Activated naive CD8-positive, alpha-beta T cell (primary cell): ENCODE measurements around the gene RTP5.

Experiments
- H3K27ac Mint-ChIP-seq: one replicate; pipeline ENCODE4 v1.8.0; 2021; ENCODE audit warnings: mixed read lengths
- H3K27me3 Mint-ChIP-seq: one replicate; pipeline ENCODE4 v1.8.0; 2021; ENCODE audit warnings: mixed read lengths
- H3K36me3 Mint-ChIP-seq: one replicate; pipeline ENCODE4 v1.8.0; 2021; ENCODE audit warnings: mixed read lengths
- H3K4me1 Mint-ChIP-seq: one replicate; pipeline ENCODE4 v1.8.0; 2021; ENCODE audit warnings: low read depth, mixed read lengths
- H3K4me3 Mint-ChIP-seq: one replicate; pipeline ENCODE4 v1.8.0; 2021; ENCODE audit warnings: mild to moderate bottlenecking, mixed read lengths
- H3K9me3 Mint-ChIP-seq: one replicate; pipeline ENCODE4 v1.8.0; 2021; ENCODE audit warnings: low read depth, mixed read lengths

RTP5 gene

GRCh38 chr2:241859436-241860183, 9.9 kb upstream of the RTP5 start:
- H3K4me3 Mint-ChIP-seq: peak overlapping the region; percentile 82
- peaks cover 2% of the 10 kb centered on the region for H3K36me3 Mint-ChIP-seq
- peaks cover 4% of the 10 kb centered on the region for H3K27me3 Mint-ChIP-seq
- peak overlapping the region; percentile 93 for H3K27ac Mint-ChIP-seq
- H3K4me1 Mint-ChIP-seq: peaks cover 41% of the 10 kb centered on the region
- H3K9me3 Mint-ChIP-seq: no peaks in the 10 kb centered on the region

- Mint-ChIP-seq H3K27me3 (peaks cover 6% of the 10 kb centered on the region), H3K36me3 (peaks cover 3% of the 10 kb centered on the region), H3K9me3 (no peaks in the 10 kb centered on the region), H3K27ac (peak overlapping the region; percentile 28), H3K4me3 (no peak overlapping the region), H3K4me1 (peaks cover 49% of the 10 kb centered on the region)
These were observed 9.1 kb upstream of the RTP5 start for GRCh38 chr2:241860184-241861078.

GRCh38 chr2:241861264-241861663, 8.3 kb upstream of the RTP5 start:
- no peaks in the 10 kb centered on the region for H3K9me3 Mint-ChIP-seq
- peak overlapping the region; percentile 91 for H3K27ac Mint-ChIP-seq
- peaks cover 11% of the 10 kb centered on the region for H3K27me3 Mint-ChIP-seq
- H3K36me3 Mint-ChIP-seq: peaks cover 5% of the 10 kb centered on the region
- peak overlapping the region; percentile 46 for H3K4me3 Mint-ChIP-seq
- peaks cover 54% of the 10 kb centered on the region for H3K4me1 Mint-ChIP-seq

- peaks cover 11% of the 10 kb centered on the region for H3K27me3 Mint-ChIP-seq
- peaks cover 54% of the 10 kb centered on the region for H3K4me1 Mint-ChIP-seq
- H3K27ac Mint-ChIP-seq: peak overlapping the region; percentile 34
- H3K9me3 Mint-ChIP-seq: no peaks in the 10 kb centered on the region
- peaks cover 5% of the 10 kb centered on the region for H3K36me3 Mint-ChIP-seq
- H3K4me3 Mint-ChIP-seq: peak overlapping the region; percentile 35
These were observed 7.4 kb upstream of the RTP5 start for GRCh38 chr2:241862093-241862492.

GRCh38 chr2:241862775-241863535, 6.6 kb upstream of the RTP5 start:
- H3K27me3 Mint-ChIP-seq: peaks cover 11% of the 10 kb centered on the region
- H3K9me3 Mint-ChIP-seq: no peaks in the 10 kb centered on the region
- peak overlapping the region; percentile 40 for H3K4me3 Mint-ChIP-seq
- H3K27ac Mint-ChIP-seq: peak overlapping the region; percentile 82
- H3K36me3 Mint-ChIP-seq: peaks cover 5% of the 10 kb centered on the region
- H3K4me1 Mint-ChIP-seq: peaks cover 60% of the 10 kb centered on the region

- H3K4me3 Mint-ChIP-seq: no peak overlapping the region
- peaks cover 11% of the 10 kb centered on the region for H3K27me3 Mint-ChIP-seq
- no peaks in the 10 kb centered on the region for H3K9me3 Mint-ChIP-seq
- H3K36me3 Mint-ChIP-seq: peaks cover 5% of the 10 kb centered on the region
- H3K4me1 Mint-ChIP-seq: peaks cover 63% of the 10 kb centered on the region
- peak overlapping the region; percentile 82 for H3K27ac Mint-ChIP-seq
These were observed 6.0 kb upstream of the RTP5 start for GRCh38 chr2:241863536-241863954.

GRCh38 chr2:241864168-241864849, 5.2 kb upstream of the RTP5 start:
- Mint-ChIP-seq H3K27ac (peak overlapping the region; percentile 28), H3K4me3 (peak overlapping the region; percentile 0), H3K27me3 (peaks cover 11% of the 10 kb centered on the region), H3K9me3 (no peaks in the 10 kb centered on the region), H3K4me1 (peaks cover 70% of the 10 kb centered on the region), H3K36me3 (peaks cover 5% of the 10 kb centered on the region)

- H3K4me3 Mint-ChIP-seq: no peak overlapping the region
- H3K36me3 Mint-ChIP-seq: peaks cover 5% of the 10 kb centered on the region
- H3K4me1 Mint-ChIP-seq: peaks cover 65% of the 10 kb centered on the region
- H3K9me3 Mint-ChIP-seq: no peaks in the 10 kb centered on the region
- H3K27me3 Mint-ChIP-seq: peaks cover 11% of the 10 kb centered on the region
- H3K27ac Mint-ChIP-seq: peak overlapping the region; percentile 55
These were observed 4.7 kb upstream of the RTP5 start for GRCh38 chr2:241864850-241865213.

DNA sequence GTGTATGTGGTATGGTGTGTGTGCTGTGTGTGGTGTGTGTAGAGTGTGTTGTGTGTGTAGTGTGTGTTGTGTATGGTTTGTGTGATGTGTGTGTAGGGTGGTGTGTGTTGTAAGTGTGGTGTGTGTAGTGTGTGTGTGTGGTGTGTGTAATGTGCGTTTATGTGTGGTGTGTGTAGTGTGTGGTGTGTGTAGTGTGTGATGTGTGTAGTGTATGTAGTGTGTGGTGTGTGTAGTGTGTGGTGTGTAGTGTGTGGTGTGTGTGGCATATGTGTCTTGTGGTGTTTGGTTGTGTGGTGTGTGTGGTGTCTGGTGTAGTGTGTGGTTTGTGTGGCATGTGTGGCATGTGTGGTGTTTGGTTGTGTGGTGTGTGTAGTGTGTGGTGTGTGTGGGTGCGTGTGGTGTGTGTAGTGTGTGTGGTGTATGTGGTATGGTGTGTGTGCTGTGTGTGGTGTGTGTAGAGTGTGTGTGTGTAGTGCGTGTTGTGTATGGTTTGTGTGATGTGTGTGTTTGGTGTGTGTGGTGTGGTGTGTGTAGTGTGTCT, 4.0 kb upstream of the RTP5 start:
- peaks cover 5% of the 10 kb centered on the region for H3K36me3 Mint-ChIP-seq
- no peaks in the 10 kb centered on the region for H3K9me3 Mint-ChIP-seq
- peak overlapping the region; percentile 55 for H3K27ac Mint-ChIP-seq
- peaks cover 11% of the 10 kb centered on the region for H3K27me3 Mint-ChIP-seq
- H3K4me1 Mint-ChIP-seq: peaks cover 65% of the 10 kb centered on the region
- peak overlapping the region; percentile 35 for H3K4me3 Mint-ChIP-seq

DNA sequence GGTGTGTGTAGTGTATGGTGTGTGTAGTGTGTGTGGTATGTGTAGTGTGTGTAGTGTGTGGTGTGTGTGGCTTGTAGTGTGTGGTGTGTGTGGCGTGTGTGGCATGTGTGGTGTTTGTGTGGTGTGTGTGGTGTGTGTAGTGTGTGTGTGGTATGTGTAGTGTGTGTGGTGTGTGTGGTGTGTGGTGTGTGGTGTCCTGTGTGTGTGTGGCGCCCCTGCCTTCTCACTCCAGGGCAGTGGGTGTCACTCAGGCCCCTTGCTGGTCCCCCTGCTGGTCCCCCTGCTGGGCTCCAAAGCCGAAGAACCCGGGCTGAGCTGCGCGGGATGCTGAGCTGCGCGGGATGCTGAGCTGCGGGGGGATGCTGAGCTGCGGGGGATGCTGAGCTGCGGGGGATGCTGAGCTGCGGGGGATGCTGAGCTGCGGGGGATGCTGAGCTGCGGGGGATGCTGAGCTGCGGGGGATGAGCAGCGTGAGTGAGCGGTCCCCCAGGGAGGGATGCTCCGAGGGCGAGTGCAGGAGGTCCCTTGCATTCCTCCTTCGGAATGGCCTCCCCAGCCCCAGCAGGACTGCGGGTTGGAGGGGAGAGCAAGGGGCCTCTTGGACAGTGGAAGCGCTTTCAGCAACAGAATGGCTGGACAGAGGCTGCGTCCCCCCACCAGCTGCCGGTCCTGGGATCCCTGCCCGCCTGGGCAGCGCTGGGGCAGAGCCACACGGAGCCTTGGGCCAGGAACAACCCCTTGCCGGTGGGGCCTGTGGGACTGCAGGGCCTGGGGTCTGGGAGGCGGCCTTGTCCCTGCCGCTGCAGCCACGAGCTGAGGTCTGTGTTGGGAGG, 3.4 kb upstream of the RTP5 start:
- Mint-ChIP-seq H3K4me3 (peak overlapping the region; percentile 35), H3K36me3 (peaks cover 5% of the 10 kb centered on the region), H3K4me1 (peaks cover 65% of the 10 kb centered on the region), H3K27me3 (peaks cover 11% of the 10 kb centered on the region), H3K9me3 (no peaks in the 10 kb centered on the region), H3K27ac (peak overlapping the region; percentile 52)

DNA sequence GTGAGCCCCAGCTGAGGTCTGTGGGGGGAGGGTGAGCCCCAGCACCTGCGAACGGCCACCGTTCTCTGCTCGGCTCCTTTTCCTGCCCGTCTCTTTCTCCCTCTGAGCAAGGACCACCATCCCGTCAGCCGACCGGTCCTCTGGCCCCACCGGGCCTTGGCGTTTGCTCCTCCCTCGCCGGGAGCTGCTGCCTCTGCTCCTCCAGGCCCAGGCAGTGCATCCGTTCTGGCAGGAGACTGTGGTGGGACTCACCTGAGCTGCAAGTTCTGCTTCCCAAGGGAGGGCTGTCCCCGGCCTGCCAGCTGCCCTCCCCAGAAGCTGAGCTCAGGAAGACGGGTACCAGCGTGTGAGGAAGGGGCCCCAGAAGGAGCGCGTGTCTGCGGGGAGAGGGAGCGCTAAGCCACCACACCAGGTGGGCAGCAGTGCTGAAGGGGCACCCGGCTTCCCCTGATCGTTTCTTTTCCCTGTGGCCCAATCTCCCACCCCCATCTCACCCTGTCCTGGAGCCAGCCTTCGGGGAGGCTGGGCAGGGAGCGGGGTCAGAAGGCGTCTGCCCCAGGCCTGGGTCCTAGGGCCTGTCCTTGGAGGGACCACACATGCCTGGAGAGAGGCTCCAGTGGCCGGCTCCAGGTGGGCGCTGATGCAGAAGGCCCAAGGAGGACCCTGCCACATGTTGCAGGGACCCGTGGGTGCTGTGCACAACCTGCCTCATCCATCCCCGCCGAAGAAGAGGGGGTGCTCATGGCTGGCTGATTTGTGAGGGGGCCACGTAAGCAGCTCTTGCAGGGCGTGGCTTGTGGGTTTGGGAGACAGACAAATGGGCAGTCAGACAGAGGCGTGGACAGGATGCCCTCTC, 2.5 kb upstream of the RTP5 start:
- Mint-ChIP-seq H3K4me1 (peaks cover 59% of the 10 kb centered on the region), H3K27ac (no peak overlapping the region), H3K36me3 (peaks cover 3% of the 10 kb centered on the region), H3K27me3 (peaks cover 11% of the 10 kb centered on the region), H3K4me3 (no peak overlapping the region), H3K9me3 (no peaks in the 10 kb centered on the region)

GRCh38 chr2:241867776-241868420, 1.6 kb upstream of the RTP5 start:
- peak overlapping the region; percentile 64 for H3K27ac Mint-ChIP-seq
- H3K9me3 Mint-ChIP-seq: no peaks in the 10 kb centered on the region
- H3K36me3 Mint-ChIP-seq: peaks cover 3% of the 10 kb centered on the region
- H3K27me3 Mint-ChIP-seq: peaks cover 11% of the 10 kb centered on the region
- H3K4me1 Mint-ChIP-seq: peaks cover 58% of the 10 kb centered on the region
- H3K4me3 Mint-ChIP-seq: peak overlapping the region; percentile 69
